ENCODE measurements around the gene ST6GALNAC3.

ST6GALNAC3 gene

DNA sequence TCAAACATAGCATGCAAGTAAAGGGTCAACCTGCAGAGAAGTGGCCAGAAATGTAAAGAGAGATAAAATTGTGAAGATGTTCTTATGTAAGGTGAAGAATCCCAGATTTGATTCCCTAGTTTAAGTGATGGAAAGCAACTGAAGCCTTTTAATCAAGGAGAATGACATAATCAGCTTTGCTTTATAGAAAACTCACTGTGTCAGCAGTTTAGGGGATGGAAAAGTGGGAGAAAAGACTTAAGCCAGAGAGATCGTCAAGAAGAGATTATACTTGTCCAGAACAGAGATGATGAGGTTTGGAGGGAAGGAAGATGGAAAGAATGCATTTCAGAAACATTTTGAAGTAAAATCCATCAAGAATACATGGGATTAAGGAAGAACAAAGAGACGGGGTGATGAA, 517.4 kb downstream of the ST6GALNAC3 start:
- H3K27ac Mint-ChIP-seq, result no peak overlapping the region
- H3K9me3 Mint-ChIP-seq, result peaks cover 4 to 5% of the 10 kb centered on the region in 2 donors
- no peaks in the 10 kb centered on the region for H3K4me1 Mint-ChIP-seq
- ATAC-seq (replicated peaks) (no peak), DNase-seq (no peak)
- H3K27me3 Mint-ChIP-seq, result no peaks in the 10 kb centered on the region
- no peak overlapping the region for H3K4me3 Mint-ChIP-seq
- peaks cover 3 to 8% of the 10 kb centered on the region in 2 donors for H3K36me3 Mint-ChIP-seq

DNA sequence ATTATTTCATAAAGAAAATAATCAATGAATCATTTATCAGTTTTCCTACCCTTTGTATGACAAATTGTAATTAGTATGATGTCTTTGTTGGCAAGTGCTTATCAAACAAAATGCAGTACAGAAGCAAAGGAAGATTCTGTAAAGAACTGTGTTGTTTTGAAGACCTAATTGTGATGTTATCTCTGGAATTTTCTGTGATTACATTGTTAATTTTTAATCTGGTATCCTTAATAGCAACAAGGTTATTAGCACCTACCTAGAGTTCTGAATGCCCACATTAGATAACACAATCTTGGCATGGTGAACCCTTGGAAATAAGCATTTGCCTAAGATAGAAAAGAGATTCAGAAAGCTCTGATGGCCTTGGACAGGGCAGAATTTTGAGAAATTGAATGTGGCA, 518.6 kb downstream of the ST6GALNAC3 start:
- no peak for ATAC-seq (replicated peaks)
- H3K27ac Mint-ChIP-seq, result no peak overlapping the region
- H3K36me3 Mint-ChIP-seq, result peaks cover 7 to 8% of the 10 kb centered on the region in 2 donors
- no peak for DNase-seq
- no peak overlapping the region for H3K4me3 Mint-ChIP-seq
- no peaks in the 10 kb centered on the region for H3K27me3 Mint-ChIP-seq
- peaks cover 4 to 5% of the 10 kb centered on the region in 2 donors for H3K9me3 Mint-ChIP-seq
- H3K4me1 Mint-ChIP-seq, result no peaks in the 10 kb centered on the region

- DNase-seq (no peak), ATAC-seq (replicated peaks) (no peak)
- H3K4me3 Mint-ChIP-seq, result no peak overlapping the region
- H3K27me3 Mint-ChIP-seq, result no peaks in the 10 kb centered on the region
- H3K27ac Mint-ChIP-seq, result no peak overlapping the region
- H3K36me3 Mint-ChIP-seq, result peaks cover 7 to 8% of the 10 kb centered on the region in 2 donors
- no peaks in the 10 kb centered on the region for H3K4me1 Mint-ChIP-seq
- H3K9me3 Mint-ChIP-seq, result peaks cover 4 to 7% of the 10 kb centered on the region in 2 donors
Measured at GRCh38 chr1:76593618-76594017, 519.1 kb downstream of the ST6GALNAC3 start.

DNA sequence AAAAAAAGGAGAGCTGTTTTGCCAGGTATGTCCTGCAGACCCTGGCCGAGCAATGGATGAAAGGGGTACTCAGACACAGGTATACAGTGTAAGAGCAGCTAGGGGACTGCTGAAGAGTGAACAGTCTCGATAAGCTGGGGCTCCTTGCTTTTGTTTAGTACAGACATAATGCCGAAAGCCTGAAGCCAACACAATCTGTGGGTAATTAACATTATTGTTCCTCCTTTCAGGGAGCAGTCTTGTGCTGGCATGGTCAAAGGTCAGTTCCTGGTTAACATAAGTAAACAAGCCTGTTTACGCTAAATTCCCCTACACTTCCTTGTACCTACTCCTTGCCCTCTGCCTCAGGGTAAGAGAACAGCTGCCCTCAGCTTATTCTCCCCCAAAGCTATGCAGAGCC, 520.5 kb downstream of the ST6GALNAC3 start:
- Mint-ChIP-seq H3K4me3 (no peak overlapping the region), H3K36me3 (peaks cover 7 to 8% of the 10 kb centered on the region in 2 donors), H3K27ac (no peak overlapping the region), H3K9me3 (peaks cover 4 to 7% of the 10 kb centered on the region in 2 donors), H3K4me1 (no peaks in the 10 kb centered on the region), H3K27me3 (no peaks in the 10 kb centered on the region)
- no peak for DNase-seq
- no peak for ATAC-seq (replicated peaks)

DNA sequence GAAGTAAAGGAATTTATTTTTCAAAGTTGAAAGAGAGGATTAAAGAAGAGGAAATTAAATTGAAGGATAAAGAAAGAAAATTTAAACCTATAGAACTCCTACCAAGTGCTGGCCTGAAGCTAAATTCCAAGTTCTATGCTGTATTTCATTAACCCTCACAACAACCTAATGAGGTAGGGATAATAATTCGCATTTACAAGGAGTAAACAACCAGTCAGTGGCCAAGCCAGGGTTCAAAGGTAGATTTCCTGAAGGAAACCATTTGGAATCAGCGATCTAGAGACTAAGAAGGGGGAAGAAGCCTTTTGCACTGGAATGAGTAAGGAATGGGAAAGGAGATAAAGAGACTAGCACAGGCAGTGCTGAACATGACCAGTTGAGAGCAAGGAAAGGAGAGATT, 526.9 kb downstream of the ST6GALNAC3 start:
- Mint-ChIP-seq H3K4me1 (no peaks in the 10 kb centered on the region), H3K27ac (no peak overlapping the region), H3K27me3 (peaks cover 0 to 4% of the 10 kb centered on the region in 2 donors), H3K4me3 (no peak overlapping the region), H3K36me3 (peaks cover 2 to 4% of the 10 kb centered on the region in 2 donors), H3K9me3 (peaks cover 0 to 2% of the 10 kb centered on the region in 2 donors)
- DNase-seq, result no peak
- no peak for ATAC-seq (replicated peaks)

GRCh38 chr1:76607717-76608116, 533.2 kb downstream of the ST6GALNAC3 start:
- ATAC-seq (replicated peaks) (no peak), DNase-seq (no peak)
- H3K27ac Mint-ChIP-seq, result no peak overlapping the region
- H3K27me3 Mint-ChIP-seq, result no peaks in the 10 kb centered on the region
- H3K36me3 Mint-ChIP-seq, result peaks cover 0 to 2% of the 10 kb centered on the region in 2 donors
- no peaks in the 10 kb centered on the region for H3K4me1 Mint-ChIP-seq
- peaks cover 0 to 1% of the 10 kb centered on the region in 2 donors for H3K9me3 Mint-ChIP-seq
- H3K4me3 Mint-ChIP-seq, result no peak overlapping the region

DNA sequence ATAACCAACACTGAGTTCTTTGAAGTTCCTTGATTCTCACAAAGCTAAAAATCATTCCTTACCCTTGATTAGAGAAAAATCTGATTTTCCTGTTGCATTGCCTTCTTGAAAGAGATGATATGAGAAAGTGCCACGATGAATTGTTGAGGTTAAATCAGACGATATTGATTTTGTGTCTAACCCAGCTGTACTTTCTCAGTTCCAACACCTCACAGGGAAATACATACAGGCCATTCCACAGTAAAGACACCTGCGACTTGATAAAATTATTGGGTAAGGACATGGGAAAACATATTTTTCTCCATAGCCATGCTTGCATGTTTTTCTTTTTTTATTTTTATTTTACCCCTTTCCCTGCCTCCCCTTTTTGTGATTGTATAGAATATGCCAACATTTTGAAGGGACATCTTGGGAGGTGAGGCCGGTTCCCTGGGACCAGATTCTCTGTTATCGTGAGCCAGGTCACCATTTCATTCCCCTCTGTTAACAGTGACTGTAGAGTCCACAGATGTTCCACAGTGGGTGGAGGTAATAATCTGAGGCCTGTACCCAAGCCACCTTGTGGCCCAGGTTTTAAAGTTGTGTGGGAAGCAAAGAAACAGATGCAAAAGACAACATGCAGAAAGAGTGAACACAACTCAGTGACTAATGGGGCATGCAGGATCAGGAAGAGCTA, 537.4 kb downstream of the ST6GALNAC3 start:
- ATAC-seq (replicated peaks) (no peak), DNase-seq (no peak)
- H3K36me3 Mint-ChIP-seq, result no peaks in the 10 kb centered on the region
- no peak overlapping the region for H3K4me3 Mint-ChIP-seq
- H3K9me3 Mint-ChIP-seq, result peaks cover 0 to 1% of the 10 kb centered on the region in 2 donors
- H3K27me3 Mint-ChIP-seq, result no peaks in the 10 kb centered on the region
- H3K27ac Mint-ChIP-seq, result no peak overlapping the region
- no peaks in the 10 kb centered on the region for H3K4me1 Mint-ChIP-seq

- Mint-ChIP-seq H3K4me3 (no peak overlapping the region), H3K4me1 (no peaks in the 10 kb centered on the region), H3K27me3 (no peaks in the 10 kb centered on the region), H3K27ac (no peak overlapping the region), H3K36me3 (peaks cover 0 to 3% of the 10 kb centered on the region in 2 donors), H3K9me3 (no peaks in the 10 kb centered on the region)
- ATAC-seq (replicated peaks) (no peak), DNase-seq (no peak)
Measured at GRCh38 chr1:76613886-76614285, 539.3 kb downstream of the ST6GALNAC3 start.

DNA sequence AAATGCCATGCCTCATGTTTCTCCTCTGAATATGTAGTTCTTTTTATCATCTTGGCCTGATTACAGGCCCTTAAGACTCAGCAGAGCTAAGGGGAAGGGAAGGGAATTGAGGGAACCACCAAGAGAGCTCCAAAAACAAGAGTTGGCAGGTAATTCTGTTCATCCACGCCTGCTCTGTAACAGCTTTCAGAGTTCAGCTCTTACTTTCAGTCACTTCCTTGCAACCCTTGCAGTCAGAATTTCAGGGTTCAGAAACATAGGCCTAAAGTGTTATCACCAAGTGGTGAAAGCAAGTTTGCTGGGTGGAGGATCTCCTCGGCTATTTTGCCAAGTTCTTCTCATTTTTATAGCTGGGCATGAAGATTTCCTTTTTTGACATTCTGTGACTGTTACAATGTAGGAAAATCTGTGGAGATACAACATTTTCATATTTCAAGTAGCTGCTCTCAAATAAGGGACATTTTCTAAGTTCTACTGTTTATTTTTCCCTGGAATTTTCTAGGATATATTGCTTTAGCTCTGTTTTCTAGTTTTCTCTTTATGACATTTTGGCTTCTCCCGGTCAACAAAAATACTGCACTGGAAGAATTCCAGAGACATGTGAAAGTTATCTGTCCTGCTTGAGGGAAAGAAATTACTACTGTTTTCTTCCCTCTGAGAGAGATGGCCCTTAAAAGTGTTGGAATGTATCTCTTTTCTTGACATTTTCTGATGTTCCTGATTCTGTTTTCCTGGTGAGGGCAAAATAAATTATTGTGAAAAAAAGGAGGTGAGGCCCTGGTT, 540.9 kb downstream of the ST6GALNAC3 start:
- Mint-ChIP-seq H3K27ac (no peak overlapping the region), H3K27me3 (no peaks in the 10 kb centered on the region), H3K36me3 (peaks cover 0 to 3% of the 10 kb centered on the region in 2 donors), H3K9me3 (no peaks in the 10 kb centered on the region), H3K4me1 (no peaks in the 10 kb centered on the region), H3K4me3 (no peak overlapping the region)
- no peak for DNase-seq
- no peak for ATAC-seq (replicated peaks)

GRCh38 chr1:76620371-76620770, 545.8 kb downstream of the ST6GALNAC3 start:
- no peaks in the 10 kb centered on the region for H3K9me3 Mint-ChIP-seq
- no peak overlapping the region for H3K27ac Mint-ChIP-seq
- H3K36me3 Mint-ChIP-seq, result peaks cover 0 to 3% of the 10 kb centered on the region in 2 donors
- no peak for DNase-seq
- no peaks in the 10 kb centered on the region for H3K27me3 Mint-ChIP-seq
- H3K4me3 Mint-ChIP-seq, result no peak overlapping the region
- H3K4me1 Mint-ChIP-seq, result no peaks in the 10 kb centered on the region
- no peak for ATAC-seq (replicated peaks)

DNA sequence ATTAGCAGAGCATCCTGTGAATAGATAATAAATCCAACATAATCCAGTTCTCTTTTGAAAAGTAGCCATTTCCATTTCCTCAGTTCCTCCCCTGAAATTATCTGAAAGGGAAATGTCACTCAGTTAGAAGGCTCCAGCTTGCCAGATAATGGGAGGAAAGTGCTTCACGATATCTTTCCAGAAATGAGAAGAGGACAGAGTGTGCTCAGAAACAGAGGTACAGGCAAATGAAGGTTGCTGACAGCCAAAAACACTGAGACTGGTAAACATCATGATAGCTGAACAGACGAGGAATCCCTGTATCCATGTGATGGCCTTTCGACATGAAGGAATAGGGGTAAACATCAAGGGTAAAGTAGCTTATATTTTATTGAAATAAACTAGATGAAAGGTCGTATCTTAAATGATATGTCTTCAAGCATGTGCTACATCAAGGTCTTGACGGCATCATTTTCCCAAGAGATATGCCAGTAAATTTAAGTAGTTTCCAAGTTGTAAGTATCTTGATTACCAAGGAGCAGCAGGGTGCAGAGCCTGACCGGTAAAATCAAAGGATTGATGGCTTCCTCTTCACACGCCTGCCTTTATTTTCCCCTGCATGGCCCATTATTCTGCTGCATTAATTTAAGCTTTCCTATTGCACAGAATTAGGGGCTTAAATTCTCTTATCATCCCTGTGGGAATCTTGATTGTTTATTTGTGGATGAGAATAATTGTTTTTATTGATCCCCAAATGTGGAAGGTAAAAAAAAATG, 548.4 kb downstream of the ST6GALNAC3 start:
- H3K4me3 Mint-ChIP-seq, result no peak overlapping the region
- ATAC-seq (replicated peaks), result no peak

DNA sequence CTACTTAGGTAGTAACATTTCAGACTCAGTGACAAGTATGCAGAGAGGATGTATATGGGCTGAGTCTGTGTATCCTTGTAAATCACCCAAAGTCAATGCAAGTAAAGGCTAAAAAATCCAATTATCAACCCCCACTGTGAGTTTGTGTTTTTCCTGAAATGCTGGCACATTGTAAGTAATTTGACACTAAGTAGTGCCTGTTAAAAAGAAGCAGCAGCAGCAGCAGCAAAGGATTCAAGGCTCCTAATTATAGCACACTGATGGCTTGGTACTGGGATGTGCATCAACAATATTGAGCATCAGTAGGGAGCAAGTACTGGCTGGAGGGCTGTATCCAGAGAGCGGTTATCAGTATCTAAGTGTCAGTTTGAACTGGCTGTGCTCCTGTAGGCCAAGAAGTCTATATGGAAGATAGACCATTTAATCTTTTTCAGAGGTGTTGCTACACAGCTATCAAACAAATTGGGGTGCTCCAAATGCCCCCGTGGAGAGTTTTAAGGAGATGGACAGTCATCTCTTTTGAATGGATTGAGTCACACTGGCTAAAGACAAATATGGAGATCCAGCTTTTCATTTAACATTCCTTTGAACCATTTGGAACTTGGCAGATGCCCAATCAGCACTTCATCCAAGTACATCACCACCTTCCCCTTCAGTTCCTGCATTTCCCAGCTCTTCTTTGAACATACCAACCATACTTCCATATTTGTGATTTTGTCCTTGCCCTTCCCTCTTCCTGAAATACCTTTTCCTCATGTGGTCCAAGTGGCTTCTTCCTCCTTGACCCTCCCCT, 551.5 kb downstream of the ST6GALNAC3 start:
- ATAC-seq (replicated peaks) (no peak), DNase-seq (no peak)
- peaks cover 4% of the 10 kb centered on the region in 2 donors for H3K9me3 Mint-ChIP-seq
- H3K4me3 Mint-ChIP-seq, result no peak overlapping the region
- H3K36me3 Mint-ChIP-seq, result peaks cover 11 to 16% of the 10 kb centered on the region in 2 donors
- no peak overlapping the region for H3K27ac Mint-ChIP-seq
- no peaks in the 10 kb centered on the region for H3K27me3 Mint-ChIP-seq
- no peaks in the 10 kb centered on the region for H3K4me1 Mint-ChIP-seq

More for the DNA sequence above, 548.4 kb downstream of the ST6GALNAC3 start:
- H3K36me3 Mint-ChIP-seq, result peaks cover 1 to 8% of the 10 kb centered on the region in 2 donors
- H3K9me3 Mint-ChIP-seq, result no peaks in the 10 kb centered on the region
- H3K27me3 Mint-ChIP-seq, result no peaks in the 10 kb centered on the region
- H3K27ac Mint-ChIP-seq, result no peak overlapping the region
- DNase-seq, result no peak
- H3K4me1 Mint-ChIP-seq, result no peaks in the 10 kb centered on the region

- H3K9me3 Mint-ChIP-seq, result peaks cover 4% of the 10 kb centered on the region in 2 donors
- no peak overlapping the region for H3K27ac Mint-ChIP-seq
- H3K36me3 Mint-ChIP-seq, result peaks cover 11 to 16% of the 10 kb centered on the region in 2 donors
Measured at GRCh38 chr1:76627498-76627897, 553.0 kb downstream of the ST6GALNAC3 start.

GRCh38 chr1:76627901-76628300, 553.4 kb downstream of the ST6GALNAC3 start:
- H3K27me3 Mint-ChIP-seq, result no peaks in the 10 kb centered on the region
- peaks cover 11 to 16% of the 10 kb centered on the region in 2 donors for H3K36me3 Mint-ChIP-seq
- no peak overlapping the region for H3K4me3 Mint-ChIP-seq
- no peaks in the 10 kb centered on the region for H3K4me1 Mint-ChIP-seq
- peaks cover 4% of the 10 kb centered on the region in 2 donors for H3K9me3 Mint-ChIP-seq
- no peak for DNase-seq
- no peak for ATAC-seq (replicated peaks)
- no peak overlapping the region for H3K27ac Mint-ChIP-seq

More at GRCh38 chr1:76627498-76627897, 553.0 kb downstream of the ST6GALNAC3 start:
- ATAC-seq (replicated peaks), result no peak
- H3K27me3 Mint-ChIP-seq, result no peaks in the 10 kb centered on the region
- no peak overlapping the region for H3K4me3 Mint-ChIP-seq
- H3K4me1 Mint-ChIP-seq, result no peaks in the 10 kb centered on the region
- DNase-seq, result no peak

Measured in stimulated activated naive B cell treated with anti-CD40 and anti-IgM and Interleukin-4, amounts not matched to agents 10 μg/mL and 1 μg/mL and 100 μg/mL, for 72 hours (primary cell).